Measurements from ENCODE around the gene BDH2. TPM values are rescaled to one million over a fixed set of nuclear protein-coding genes. Genes with fewer than 3 reads are reported as not detected.

BDH2 gene
- total RNA-seq, 1 donor from 2014 or later: 5.1 TPM

GRCh38 chr4:103105558-103106356 lies 6.1 kb upstream of the BDH2 start:
- Mint-ChIP-seq H3K27ac (no peak overlapping the region), H3K27me3 (no peaks in the 10 kb centered on the region), H3K9me3 (no peaks in the 10 kb centered on the region), H3K4me1 (no peaks in the 10 kb centered on the region), H3K4me3 (no peak overlapping the region), H3K36me3 (ENCODE audit: low read depth) (no peaks in the 10 kb centered on the region)
- ChIA-PET CTCF (no interaction called here), POLR2A (no interaction called here)
- TF ChIP-seq CTCF (IDR thresholded peaks at IDR 0.05): no peak
- intact Hi-C loops (cut with micrococcal nuclease): no loop called here
- ATAC-seq (ENCODE audit: low read depth) (no peak), DNase-seq (no peak)

- no peak overlapping the region for H3K27ac Mint-ChIP-seq
- DNase-seq (no peak), ATAC-seq (ENCODE audit: low read depth) (no peak)
- ChIA-PET CTCF (no interaction called here), POLR2A (no interaction called here)
- H3K27me3 Mint-ChIP-seq: no peaks in the 10 kb centered on the region
- TF ChIP-seq CTCF (IDR thresholded peaks at IDR 0.05): no peak
- intact Hi-C loops (cut with micrococcal nuclease): no loop called here
- no peaks in the 10 kb centered on the region for H3K9me3 Mint-ChIP-seq
- no peaks in the 10 kb centered on the region for H3K4me1 Mint-ChIP-seq
- H3K36me3 Mint-ChIP-seq (ENCODE audit: low read depth): no peaks in the 10 kb centered on the region
- H3K4me3 Mint-ChIP-seq: no peak overlapping the region
Measured at GRCh38 chr4:103104886-103105285, 5.3 kb upstream of the BDH2 start.

- TF ChIP-seq CTCF (IDR thresholded peaks at IDR 0.05): no peak
- ATAC-seq (ENCODE audit: low read depth): no peak
- Mint-ChIP-seq H3K27ac (no peak overlapping the region), H3K27me3 (no peaks in the 10 kb centered on the region), H3K4me3 (no peak overlapping the region), H3K4me1 (peaks cover 14% of the 10 kb centered on the region), H3K36me3 (ENCODE audit: low read depth) (no peaks in the 10 kb centered on the region), H3K9me3 (no peaks in the 10 kb centered on the region)
- ChIA-PET CTCF (interaction anchor here (1.2 to 3.2 kb wide), 4 partner anchors 10 to 464 kb away, joined by 3 to 21 read pairs (median 8); no protein-coding TSS in a partner anchor), POLR2A (no interaction called here)
- no peak for DNase-seq
- intact Hi-C loops (cut with micrococcal nuclease): loop anchor here (1.0 kb wide), 1 partner anchor 669 kb away; no protein-coding TSS in a partner anchor
Measured at GRCh38 chr4:103100691-103101090, 1.1 kb upstream of the BDH2 start.

GRCh38 chr4:103098756-103099440 lies 736 bp downstream of the BDH2 start:
- no peaks in the 10 kb centered on the region for H3K27me3 Mint-ChIP-seq
- peak overlapping the region; percentile 79 for H3K4me3 Mint-ChIP-seq
- H3K4me1 Mint-ChIP-seq: peaks cover 14% of the 10 kb centered on the region
- H3K9me3 Mint-ChIP-seq: no peaks in the 10 kb centered on the region
- no peak for TF ChIP-seq CTCF (IDR thresholded peaks at IDR 0.05)
- CTCF ChIA-PET: interaction anchor here (0.8 to 3.2 kb wide), 6 partner anchors 8 to 471 kb away, joined by 3 to 21 read pairs (median 5); partner anchors contain the start of gene SLC9B2
- intact Hi-C loops (cut with micrococcal nuclease): loop anchor here (1.0 to 10.0 kb wide), 10 partner anchors 23 to 754 kb away; partner anchors contain the start of genes CENPE, CISD2, SLC39A8 and SLC9B1
- peaks cover 2% of the 10 kb centered on the region for H3K36me3 Mint-ChIP-seq (ENCODE audit: low read depth)
- H3K27ac Mint-ChIP-seq: no peak overlapping the region
- DNase-seq (no peak), ATAC-seq (ENCODE audit: low read depth) (no peak)
- POLR2A ChIA-PET: interaction anchor here (0.6 to 1.9 kb wide), 3 partner anchors 271 to 633 kb away, joined by 4 to 9 read pairs (median 5); partner anchors contain the start of gene UBE2D3

- Mint-ChIP-seq H3K4me3 (no peak overlapping the region), H3K4me1 (peaks cover 14% of the 10 kb centered on the region), H3K36me3 (ENCODE audit: low read depth) (peaks cover 2% of the 10 kb centered on the region), H3K27me3 (no peaks in the 10 kb centered on the region), H3K27ac (no peak overlapping the region), H3K9me3 (no peaks in the 10 kb centered on the region)
- ChIA-PET POLR2A (interaction anchor here (0.6 to 1.9 kb wide), 3 partner anchors 271 to 632 kb away, joined by 4 to 9 read pairs (median 5); partner anchors contain the start of gene UBE2D3), CTCF (interaction anchor here (3.2 kb wide), 1 partner anchor 8 kb away, joined by 21 read pairs; no protein-coding TSS in a partner anchor)
- ATAC-seq (ENCODE audit: low read depth) (no peak), DNase-seq (no peak)
- no peak for TF ChIP-seq CTCF (IDR thresholded peaks at IDR 0.05)
- intact Hi-C loops (cut with micrococcal nuclease): loop anchor here (5.0 to 10.0 kb wide), 2 partner anchors 231 to 414 kb away; partner anchors contain the start of gene CISD2
Measured at GRCh38 chr4:103098341-103098740, 1.3 kb downstream of the BDH2 start.
